Measurements from ENCODE around the gene ELOVL7. TPM values are rescaled to one million over a fixed set of nuclear protein-coding genes. Genes with fewer than 3 reads are reported as not detected.
A peak's percentile ranks its signal among the peaks of the same experiment; 100 is the strongest.

The ELOVL7 gene
- polyA plus RNA-seq, 3 donors = 0.21 to 0.36 (median 0.33) TPM

- Histone ChIP-seq H3K27ac (ENCODE audit: low read depth in 1 of 2, low read length in 2 of 2) (no peak overlapping the region), H3K79me2 (ENCODE audit: insufficient read depth, low read length) (no peaks in the 10 kb centered on the region), H3K36me3 (replicated peaks in 1 of 2; ENCODE audit: control insufficient read depth in 1 of 2, insufficient read depth in 2 of 2, low read length in 2 of 2) (no peaks in the 10 kb centered on the region), H3K9ac (ENCODE audit: insufficient read depth, low read length, poor library complexity, severe bottlenecking) (no peak overlapping the region), H4K20me1 (ENCODE audit: insufficient read depth, low read length) (no peaks in the 10 kb centered on the region), H3K9me3 (replicated peaks in 1 of 2; ENCODE audit: control insufficient read depth in 1 of 2, insufficient read depth in 1 of 2, low read length in 2 of 2) (peaks cover 0 to 20% of the 10 kb centered on the region in 2 donors), H3K4me3 (replicated peaks in 1 of 3; ENCODE audit: low read depth in 2 of 3, low read length in 3 of 3) (peak overlapping the region in 1 of 3 experiments; percentile 73), H2AFZ (ENCODE audit: insufficient read depth, low read depth, low read length, poor library complexity, severe bottlenecking) (peak overlapping the region; percentile 64), H3K27me3 (ENCODE audit: control insufficient read depth in 2 of 2, insufficient read depth in 2 of 2, low read length in 2 of 2) (peaks cover 38 to 58% of the 10 kb centered on the region in 2 donors), H3K4me2 (replicated peaks; ENCODE audit: extremely low read depth, low read length, poor library complexity, severe bottlenecking) (peak overlapping the region; percentile 91), H3K4me1 (ENCODE audit: control insufficient read depth in 1 of 2, insufficient read depth in 2 of 2, low read length in 2 of 2) (peaks cover 9 to 14% of the 10 kb centered on the region in 2 donors)
- peak overlapping the region; percentile 81 to 95 for H3K4me3 Mint-ChIP-seq
- peaks cover 13% of the 10 kb centered on the region for H3K4me1 Mint-ChIP-seq
- intact Hi-C loops (cut with micrococcal nuclease) = no loop called here
- peak overlapping the region in 1 of 7 donors; percentile 8 for H3K27ac Mint-ChIP-seq
- no peak for TF ChIP-seq CTCF (IDR thresholded peaks at IDR 0.05)
- H3K9me3 Mint-ChIP-seq = peaks cover 0 to 9% (median 4%) of the 10 kb centered on the region in 7 donors
- peaks cover 47 to 63% (median 53%) of the 10 kb centered on the region in 3 donors for H3K27me3 Mint-ChIP-seq (ENCODE audit: low read depth in 3 of 3)
- WGBS (ENCODE audit: insufficient coverage) = 32% methylated on average over 26 of the region's 26 CpGs
- DNase-seq = no peak
- peaks cover 5 to 6% of the 10 kb centered on the region in 2 donors for H3K36me3 Mint-ChIP-seq
Observed at GRCh38 chr5:60842871-60843385, 1.1 kb downstream of the ELOVL7 start.

GRCh38 chr5:60841361-60841760 is 2.7 kb downstream of the ELOVL7 start:
- no peak for DNase-seq
- H3K27ac Mint-ChIP-seq = no peak overlapping the region
- Histone ChIP-seq H4K20me1 (ENCODE audit: insufficient read depth, low read length) (no peaks in the 10 kb centered on the region), H3K27ac (ENCODE audit: low read depth in 1 of 2, low read length in 2 of 2) (no peak overlapping the region), H3K9me3 (replicated peaks in 1 of 2; ENCODE audit: control insufficient read depth in 1 of 2, insufficient read depth in 1 of 2, low read length in 2 of 2) (peaks cover 0 to 20% of the 10 kb centered on the region in 2 donors), H3K9ac (ENCODE audit: insufficient read depth, low read length, poor library complexity, severe bottlenecking) (no peak overlapping the region), H3K4me3 (replicated peaks in 1 of 3; ENCODE audit: low read depth in 2 of 3, low read length in 3 of 3) (no peak overlapping the region), H3K4me1 (ENCODE audit: control insufficient read depth in 1 of 2, insufficient read depth in 2 of 2, low read length in 2 of 2) (peaks cover 9 to 14% of the 10 kb centered on the region in 2 donors), H3K4me2 (replicated peaks; ENCODE audit: extremely low read depth, low read length, poor library complexity, severe bottlenecking) (no peak overlapping the region), H3K27me3 (ENCODE audit: control insufficient read depth in 2 of 2, insufficient read depth in 2 of 2, low read length in 2 of 2) (peaks cover 35 to 51% of the 10 kb centered on the region in 2 donors), H3K36me3 (replicated peaks in 1 of 2; ENCODE audit: control insufficient read depth in 1 of 2, insufficient read depth in 2 of 2, low read length in 2 of 2) (no peaks in the 10 kb centered on the region), H3K79me2 (ENCODE audit: insufficient read depth, low read length) (no peaks in the 10 kb centered on the region), H2AFZ (ENCODE audit: insufficient read depth, low read depth, low read length, poor library complexity, severe bottlenecking) (no peak overlapping the region)
- H3K4me1 Mint-ChIP-seq = peaks cover 13% of the 10 kb centered on the region
- peaks cover 45 to 57% (median 49%) of the 10 kb centered on the region in 3 donors for H3K27me3 Mint-ChIP-seq (ENCODE audit: low read depth in 3 of 3)
- no CpG with 5 or more reads among the region's 2 CpGs for WGBS (ENCODE audit: insufficient coverage)
- peaks cover 0 to 9% (median 4%) of the 10 kb centered on the region in 7 donors for H3K9me3 Mint-ChIP-seq
- intact Hi-C loops (cut with micrococcal nuclease) = no loop called here
- peaks cover 5 to 6% of the 10 kb centered on the region in 2 donors for H3K36me3 Mint-ChIP-seq
- no peak for TF ChIP-seq CTCF (IDR thresholded peaks at IDR 0.05)
- H3K4me3 Mint-ChIP-seq = peak overlapping the region in 1 of 2 donors; percentile 59
